ENCODE results near the gene ITPK1.
"Not testable (repeated sequence)": the region's sequence is repeated elsewhere in the genome, so short reads cannot be mapped to it uniquely, and the experiment has no call there.

The ITPK1 gene

GRCh38 chr14:93137864-93138263 is 22.1 kb upstream of the ITPK1 start:
- H3K9me3 Mint-ChIP-seq = no peaks in the 10 kb centered on the region
- H3K27ac Mint-ChIP-seq = no peak overlapping the region
- H3K4me3 Mint-ChIP-seq = no peak overlapping the region
- DNase-seq (no peak), ATAC-seq (no peak)
- no peaks in the 10 kb centered on the region for H3K27me3 Mint-ChIP-seq
- no peaks in the 10 kb centered on the region for H3K36me3 Mint-ChIP-seq (ENCODE audit: low read depth)
- peaks cover 2% of the 10 kb centered on the region for H3K4me1 Mint-ChIP-seq

- not testable (repeated sequence) for H3K27me3 Mint-ChIP-seq; H3K4me1 Mint-ChIP-seq; H3K4me3 Mint-ChIP-seq; DNase-seq; ATAC-seq; H3K9me3 Mint-ChIP-seq; H3K36me3 Mint-ChIP-seq (ENCODE audit: low read depth); H3K27ac Mint-ChIP-seq
Observed at GRCh38 chr14:93136508-93136907, 20.8 kb upstream of the ITPK1 start.

- peaks cover 2% of the 10 kb centered on the region for H3K4me1 Mint-ChIP-seq
- no peaks in the 10 kb centered on the region for H3K27me3 Mint-ChIP-seq
- no peak overlapping the region for H3K27ac Mint-ChIP-seq
- no peaks in the 10 kb centered on the region for H3K9me3 Mint-ChIP-seq
- ATAC-seq (no peak), DNase-seq (no peak)
- no peak overlapping the region for H3K4me3 Mint-ChIP-seq
- no peaks in the 10 kb centered on the region for H3K36me3 Mint-ChIP-seq (ENCODE audit: low read depth)
Observed at GRCh38 chr14:93136009-93136408, 20.3 kb upstream of the ITPK1 start.

- H3K4me1 Mint-ChIP-seq = peaks cover 2% of the 10 kb centered on the region
- no peaks in the 10 kb centered on the region for H3K9me3 Mint-ChIP-seq
- no peak for ATAC-seq
Observed at GRCh38 chr14:93135399-93135798, 19.7 kb upstream of the ITPK1 start.

GRCh38 chr14:93133464-93133863 is 17.7 kb upstream of the ITPK1 start:
- Mint-ChIP-seq H3K36me3 (ENCODE audit: low read depth) (no peaks in the 10 kb centered on the region), H3K27ac (no peak overlapping the region), H3K4me1 (no peaks in the 10 kb centered on the region), H3K27me3 (no peaks in the 10 kb centered on the region), H3K9me3 (no peaks in the 10 kb centered on the region), H3K4me3 (no peak overlapping the region)
- DNase-seq = no peak
- ATAC-seq = no peak

More at GRCh38 chr14:93135399-93135798, 19.7 kb upstream of the ITPK1 start:
- DNase-seq = no peak
- Mint-ChIP-seq H3K36me3 (ENCODE audit: low read depth) (no peaks in the 10 kb centered on the region), H3K4me3 (no peak overlapping the region), H3K27ac (peak overlapping the region; percentile 18), H3K27me3 (no peaks in the 10 kb centered on the region)

GRCh38 chr14:93132472-93133065 is 16.8 kb upstream of the ITPK1 start:
- ATAC-seq = peak; percentile 52
- H3K27ac Mint-ChIP-seq = no peak overlapping the region
- no peaks in the 10 kb centered on the region for H3K36me3 Mint-ChIP-seq (ENCODE audit: low read depth)

GRCh38 chr14:93131257-93131820 is 15.6 kb upstream of the ITPK1 start:
- H3K9me3 Mint-ChIP-seq; DNase-seq; H3K27me3 Mint-ChIP-seq; H3K4me3 Mint-ChIP-seq; H3K27ac Mint-ChIP-seq; H3K4me1 Mint-ChIP-seq; H3K36me3 Mint-ChIP-seq (ENCODE audit: low read depth); ATAC-seq: not testable (repeated sequence)

More at GRCh38 chr14:93132472-93133065, 16.8 kb upstream of the ITPK1 start:
- peak; percentile 7 for DNase-seq
- no peaks in the 10 kb centered on the region for H3K4me1 Mint-ChIP-seq
- H3K9me3 Mint-ChIP-seq = no peaks in the 10 kb centered on the region
- no peaks in the 10 kb centered on the region for H3K27me3 Mint-ChIP-seq
- no peak overlapping the region for H3K4me3 Mint-ChIP-seq

- H3K4me1 Mint-ChIP-seq = no peaks in the 10 kb centered on the region
- no peak overlapping the region for H3K27ac Mint-ChIP-seq
- no peak for DNase-seq
- no peak overlapping the region for H3K4me3 Mint-ChIP-seq
- H3K27me3 Mint-ChIP-seq = no peaks in the 10 kb centered on the region
- H3K9me3 Mint-ChIP-seq = no peaks in the 10 kb centered on the region
- ATAC-seq = no peak
- no peaks in the 10 kb centered on the region for H3K36me3 Mint-ChIP-seq (ENCODE audit: low read depth)
Observed at GRCh38 chr14:93128725-93129459, 13.2 kb upstream of the ITPK1 start.

GRCh38 chr14:93126111-93126510 is 10.4 kb upstream of the ITPK1 start:
- Mint-ChIP-seq H3K4me3 (no peak overlapping the region), H3K36me3 (ENCODE audit: low read depth) (no peaks in the 10 kb centered on the region), H3K27ac (no peak overlapping the region), H3K9me3 (no peaks in the 10 kb centered on the region), H3K27me3 (no peaks in the 10 kb centered on the region), H3K4me1 (no peaks in the 10 kb centered on the region)
- no peak for ATAC-seq
- no peak for DNase-seq

- Mint-ChIP-seq H3K4me1 (no peaks in the 10 kb centered on the region), H3K9me3 (no peaks in the 10 kb centered on the region), H3K36me3 (ENCODE audit: low read depth) (no peaks in the 10 kb centered on the region), H3K27me3 (no peaks in the 10 kb centered on the region), H3K27ac (no peak overlapping the region), H3K4me3 (no peak overlapping the region)
- ATAC-seq (no peak), DNase-seq (no peak)
Observed at GRCh38 chr14:93122826-93123225, 7.1 kb upstream of the ITPK1 start.

- H3K27me3 Mint-ChIP-seq = no peaks in the 10 kb centered on the region
- H3K36me3 Mint-ChIP-seq (ENCODE audit: low read depth) = no peaks in the 10 kb centered on the region
- ATAC-seq (no peak), DNase-seq (no peak)
- H3K27ac Mint-ChIP-seq = no peak overlapping the region
- H3K4me1 Mint-ChIP-seq = peaks cover 8% of the 10 kb centered on the region
- no peaks in the 10 kb centered on the region for H3K9me3 Mint-ChIP-seq
- no peak overlapping the region for H3K4me3 Mint-ChIP-seq
Observed at GRCh38 chr14:93121030-93121834, 5.5 kb upstream of the ITPK1 start.

- no peak for ATAC-seq
- H3K4me1 Mint-ChIP-seq = peaks cover 8% of the 10 kb centered on the region
- no peak overlapping the region for H3K27ac Mint-ChIP-seq
- no peak for DNase-seq
- no peaks in the 10 kb centered on the region for H3K36me3 Mint-ChIP-seq (ENCODE audit: low read depth)
- H3K9me3 Mint-ChIP-seq = no peaks in the 10 kb centered on the region
- no peaks in the 10 kb centered on the region for H3K27me3 Mint-ChIP-seq
- no peak overlapping the region for H3K4me3 Mint-ChIP-seq
Observed at GRCh38 chr14:93120517-93120916, 4.8 kb upstream of the ITPK1 start.

GRCh38 chr14:93116676-93117200 is 1.0 kb upstream of the ITPK1 start:
- ATAC-seq = no peak
- peak overlapping the region; percentile 63 for H3K4me3 Mint-ChIP-seq
- no peaks in the 10 kb centered on the region for H3K27me3 Mint-ChIP-seq
- H3K36me3 Mint-ChIP-seq (ENCODE audit: low read depth) = no peaks in the 10 kb centered on the region
- no peaks in the 10 kb centered on the region for H3K9me3 Mint-ChIP-seq
- DNase-seq = no peak
- peak overlapping the region; percentile 64 for H3K27ac Mint-ChIP-seq
- H3K4me1 Mint-ChIP-seq = peaks cover 30% of the 10 kb centered on the region

GRCh38 chr14:93115069-93115820 is 480 bp downstream of the ITPK1 start:
- peaks cover 38% of the 10 kb centered on the region for H3K4me1 Mint-ChIP-seq
- H3K36me3 Mint-ChIP-seq (ENCODE audit: low read depth) = no peaks in the 10 kb centered on the region
- ATAC-seq = peak; percentile 83
- peak overlapping the region; percentile 83 for H3K4me3 Mint-ChIP-seq
- no peak overlapping the region for H3K27ac Mint-ChIP-seq
- H3K27me3 Mint-ChIP-seq = no peaks in the 10 kb centered on the region
- peak; percentile 89 for DNase-seq
- H3K9me3 Mint-ChIP-seq = no peaks in the 10 kb centered on the region

Measured in activated naive CD8-positive, alpha-beta T cell treated with anti-CD3 and anti-CD28 coated beads, Interleukin-2, amount 50 U/mL, for 24 hours (primary cell).